ENCODE measurements around the gene TINAG.

DNA sequence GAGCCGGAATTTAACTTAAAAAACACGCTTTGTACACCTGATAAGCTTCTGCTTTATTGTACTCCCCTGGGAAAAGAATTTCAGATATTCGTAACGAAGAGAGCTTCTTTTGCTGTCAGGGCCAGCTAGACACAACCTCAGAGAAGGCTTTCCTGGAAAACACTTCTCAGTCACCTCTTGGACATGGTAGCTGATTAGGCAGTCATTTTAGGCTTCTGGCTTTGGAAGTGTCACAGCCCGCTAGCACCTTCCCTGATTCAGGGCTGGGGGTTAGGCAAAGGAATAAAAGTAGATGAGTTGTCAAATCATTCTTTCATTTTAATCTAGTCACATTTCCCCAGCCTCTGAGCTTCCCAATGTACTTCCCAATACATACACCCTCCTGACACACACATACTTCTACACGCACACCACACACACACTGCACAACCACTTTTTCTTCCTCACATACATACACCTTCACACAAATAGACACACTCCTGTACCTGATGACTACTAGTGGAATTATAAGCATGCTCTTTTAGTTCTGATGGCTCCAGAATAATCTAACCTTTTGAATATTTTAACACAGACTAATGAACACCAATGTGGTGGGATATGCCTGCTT is 34.9 kb upstream of the TINAG start:
- TF ChIP-seq EZH2phosphoT487 (IDR thresholded peaks at IDR 0.05; ENCODE audit: borderline replicate concordance, low read length) = no peak
- TF ChIP-seq, protein P1, sequence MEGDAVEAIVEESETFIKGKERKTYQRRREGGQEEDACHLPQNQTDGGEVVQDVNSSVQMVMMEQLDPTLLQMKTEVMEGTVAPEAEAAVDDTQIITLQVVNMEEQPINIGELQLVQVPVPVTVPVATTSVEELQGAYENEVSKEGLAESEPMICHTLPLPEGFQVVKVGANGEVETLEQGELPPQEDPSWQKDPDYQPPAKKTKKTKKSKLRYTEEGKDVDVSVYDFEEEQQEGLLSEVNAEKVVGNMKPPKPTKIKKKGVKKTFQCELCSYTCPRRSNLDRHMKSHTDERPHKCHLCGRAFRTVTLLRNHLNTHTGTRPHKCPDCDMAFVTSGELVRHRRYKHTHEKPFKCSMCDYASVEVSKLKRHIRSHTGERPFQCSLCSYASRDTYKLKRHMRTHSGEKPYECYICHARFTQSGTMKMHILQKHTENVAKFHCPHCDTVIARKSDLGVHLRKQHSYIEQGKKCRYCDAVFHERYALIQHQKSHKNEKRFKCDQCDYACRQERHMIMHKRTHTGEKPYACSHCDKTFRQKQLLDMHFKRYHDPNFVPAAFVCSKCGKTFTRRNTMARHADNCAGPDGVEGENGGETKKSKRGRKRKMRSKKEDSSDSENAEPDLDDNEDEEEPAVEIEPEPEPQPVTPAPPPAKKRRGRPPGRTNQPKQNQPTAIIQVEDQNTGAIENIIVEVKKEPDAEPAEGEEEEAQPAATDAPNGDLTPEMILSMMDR (IDR thresholded peaks at IDR 0.05; ENCODE audit: low read depth, low read length, poor library complexity, severe bottlenecking) = no peak

Measured in DOHH2 (cell line).